ENCODE measurements around the gene LRRC25.

GRCh38 chr19:18427080-18427742, 29.8 kb upstream of the LRRC25 start:
- TF ChIP-seq SMC3 (IDR thresholded peaks at IDR 0.05; ENCODE audit: low read depth, low read length) (no peak), CTCF (conservative IDR thresholded peaks at IDR 0.05; ENCODE audit: low read depth, low read length) (no peak), POLR2A (IDR thresholded peaks at IDR 0.05; ENCODE audit: low read depth, low read length) (no peak), USF2 (IDR thresholded peaks at IDR 0.05; ENCODE audit: low read depth, low read length) (no peak), MAFK (IDR thresholded peaks at IDR 0.05; ENCODE audit: low read depth, low read length) (no peak), CEBPB (IDR thresholded peaks at IDR 0.05; ENCODE audit: low read depth, low read length) (no peak), RAD21 (IDR thresholded peaks at IDR 0.05; ENCODE audit: low read length) (no peak), FOS (IDR thresholded peaks at IDR 0.05; ENCODE audit: low read depth, low read length) (no peak), BHLHE40 (IDR thresholded peaks at IDR 0.05; ENCODE audit: low read depth, low read length) (no peak), RFX5 (IDR thresholded peaks at IDR 0.05; ENCODE audit: low read depth, low read length) (no peak)
